GM12872 (cell line): ENCODE measurements around the gene RADIL.

Experiments used
- CTCF ChIP-seq: IDR thresholded peaks from 3 replicates; pipeline ENCODE4 v1.5.1; 2011; ENCODE audit warnings: low read depth, mild to moderate bottlenecking, low read length, moderate library complexity; ENCODE audit not compliant: insufficient read depth

RADIL gene

DNA sequence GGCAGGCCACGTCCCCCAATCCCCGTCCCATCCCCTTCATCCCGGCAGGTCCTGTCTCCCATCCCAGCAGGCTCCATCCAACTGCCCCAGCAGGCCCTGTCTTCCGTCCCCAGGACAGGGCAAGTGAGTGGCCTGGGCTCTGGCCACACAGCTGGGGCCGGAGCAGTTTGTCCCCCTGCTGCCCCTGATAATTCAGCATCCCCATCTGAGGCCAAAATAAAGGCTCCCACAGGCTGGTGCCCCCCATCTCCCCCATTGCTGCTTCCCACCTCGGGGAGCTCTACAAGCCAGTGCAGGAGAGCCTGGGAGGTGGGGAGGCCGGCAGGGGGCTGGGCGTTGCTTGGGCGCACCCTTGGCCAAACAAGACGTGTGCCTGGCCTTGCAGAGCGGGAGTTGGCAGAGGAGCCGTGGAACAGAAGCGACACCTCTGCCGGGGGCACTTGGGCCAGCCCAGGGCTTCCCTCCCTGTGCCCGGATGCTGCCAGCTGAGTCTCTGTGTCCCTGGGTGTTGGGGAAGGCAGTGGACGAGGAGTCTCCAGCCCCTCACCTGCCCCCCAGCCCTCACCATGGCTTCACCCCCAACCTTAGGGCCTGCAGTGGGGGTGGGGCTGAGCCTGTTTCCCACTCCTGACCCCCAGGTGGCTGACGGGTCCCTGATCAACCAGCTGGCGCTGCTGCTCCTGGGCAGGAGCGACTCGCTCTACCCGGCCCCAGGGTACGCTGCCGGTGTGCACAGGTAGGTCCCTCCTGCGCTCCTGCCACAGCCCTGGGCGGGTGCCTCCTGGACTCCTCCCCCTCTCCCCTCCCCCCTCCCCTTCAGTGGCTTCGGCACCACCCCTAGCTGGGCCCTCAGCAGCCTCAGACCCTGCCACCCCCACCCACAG, 94.1 kb downstream of the RADIL start:
- no peak for TF ChIP-seq CTCF

GRCh38 chr7:4788627-4789189, 94.8 kb downstream of the RADIL start:
- no peak for TF ChIP-seq CTCF

- TF ChIP-seq CTCF = no peak
Measured at GRCh38 chr7:4787947-4788626, 95.4 kb downstream of the RADIL start.

DNA sequence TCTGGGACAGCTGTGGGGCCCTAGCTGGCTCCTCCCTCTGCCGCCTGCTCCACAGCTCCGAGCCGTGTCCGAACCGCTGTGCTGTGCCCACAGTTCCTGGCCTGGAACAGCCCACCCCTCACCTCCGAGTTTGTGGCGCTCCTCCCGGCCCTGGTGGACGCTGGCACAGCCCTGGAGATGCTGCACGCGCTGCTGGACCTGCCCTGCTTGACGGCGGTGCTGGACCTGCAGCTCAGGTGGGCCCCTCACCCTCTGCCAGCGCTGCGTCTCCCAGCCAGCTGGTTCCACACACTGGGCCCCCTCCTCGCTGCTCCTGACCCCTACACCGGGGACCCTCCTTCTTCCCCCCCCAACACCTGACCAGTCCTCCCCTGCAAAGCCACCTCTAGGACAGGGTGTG, 96.0 kb downstream of the RADIL start:
- no peak for TF ChIP-seq CTCF

DNA sequence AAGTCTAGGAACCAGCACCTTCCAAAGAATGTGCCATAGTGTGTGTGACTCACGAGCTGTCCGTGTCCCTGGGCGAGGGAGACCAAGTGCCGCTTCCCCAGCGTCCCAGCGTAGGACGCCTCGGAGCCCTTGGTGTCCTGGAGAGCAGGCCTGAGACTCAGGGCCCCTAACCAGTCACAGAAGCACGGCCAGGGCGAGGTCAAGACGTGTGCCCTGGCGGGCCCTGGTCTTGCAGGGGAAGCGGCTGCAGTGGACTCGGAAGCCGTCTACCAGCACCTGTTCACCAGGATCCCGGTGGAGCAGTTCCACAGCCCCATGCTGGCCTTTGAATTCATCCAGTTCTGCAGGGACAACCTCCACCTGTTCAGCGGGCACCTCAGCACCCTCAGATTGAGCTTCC, 97.5 kb downstream of the RADIL start:
- no peak for TF ChIP-seq CTCF

DNA sequence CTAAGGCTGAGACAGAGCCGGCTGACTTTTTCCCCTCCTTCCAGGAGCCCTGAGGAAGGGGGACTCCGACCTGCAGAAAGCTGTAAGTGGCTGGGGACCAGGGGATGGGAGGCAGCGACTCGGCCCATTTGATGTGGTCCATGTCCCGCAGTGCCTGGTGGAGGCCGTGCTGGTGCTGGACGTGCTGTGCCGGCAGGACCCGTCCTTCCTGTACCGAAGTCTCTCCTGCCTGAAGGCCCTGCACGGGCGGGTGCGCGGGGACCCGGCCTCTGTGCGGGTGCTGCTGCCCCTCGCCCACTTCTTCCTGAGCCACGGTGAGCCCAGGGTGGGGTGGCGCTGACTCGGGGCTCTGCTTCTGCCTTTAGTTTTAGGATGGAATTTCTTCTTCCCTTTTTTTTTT, 98.1 kb downstream of the RADIL start:
- no peak for TF ChIP-seq CTCF

GRCh38 chr7:4784799-4785198, 98.7 kb downstream of the RADIL start:
- TF ChIP-seq CTCF = no peak
